Stimulated activated CD8-positive, alpha-beta memory T cell treated with anti-CD3 and anti-CD28 coated beads, Interleukin-12 subunit alpha, Interleukin-12 subunit beta, amount 100 ng/mL, for 24 hours (primary cell): ENCODE measurements around the gene NSD1.
"Not testable (repeated sequence)": the region's sequence is repeated elsewhere in the genome, so short reads cannot be mapped to it uniquely, and the experiment has no call there.

Experiments
- DNase-seq: peaks from one replicate; pipeline ENCODE4 v3.0.0-alpha.2; 2020; ENCODE audit errors: extremely low read depth

Gene NSD1

GRCh38 chr5:177290816-177291596 is 157.4 kb downstream of the NSD1 start:
- no peak for DNase-seq

- DNase-seq = no peak
Observed at GRCh38 chr5:177291735-177292134, 158.2 kb downstream of the NSD1 start.

GRCh38 chr5:177293819-177294581 is 160.4 kb downstream of the NSD1 start:
- no peak for DNase-seq

DNA sequence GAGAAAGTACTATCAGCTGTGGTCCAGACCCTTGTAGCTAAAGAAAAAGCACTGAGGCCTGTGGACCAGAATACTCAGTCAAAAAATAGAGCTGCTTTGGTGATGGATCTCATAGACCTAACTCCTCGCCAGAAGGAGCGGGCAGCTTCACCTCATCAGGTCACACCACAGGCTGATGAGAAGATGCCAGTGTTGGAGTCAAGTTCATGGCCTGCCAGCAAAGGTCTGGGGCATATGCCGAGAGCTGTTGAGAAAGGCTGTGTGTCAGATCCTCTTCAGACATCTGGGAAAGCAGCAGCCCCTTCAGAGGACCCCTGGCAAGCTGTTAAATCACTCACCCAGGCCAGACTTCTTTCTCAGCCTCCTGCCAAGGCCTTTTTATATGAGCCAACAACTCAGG is 161.1 kb downstream of the NSD1 start:
- DNase-seq = no peak

GRCh38 chr5:177295924-177296323 is 162.4 kb downstream of the NSD1 start:
- no peak for DNase-seq

GRCh38 chr5:177296581-177296980 is 163.0 kb downstream of the NSD1 start:
- no peak for DNase-seq

GRCh38 chr5:177297922-177298321 is 164.3 kb downstream of the NSD1 start:
- no peak for DNase-seq

DNA sequence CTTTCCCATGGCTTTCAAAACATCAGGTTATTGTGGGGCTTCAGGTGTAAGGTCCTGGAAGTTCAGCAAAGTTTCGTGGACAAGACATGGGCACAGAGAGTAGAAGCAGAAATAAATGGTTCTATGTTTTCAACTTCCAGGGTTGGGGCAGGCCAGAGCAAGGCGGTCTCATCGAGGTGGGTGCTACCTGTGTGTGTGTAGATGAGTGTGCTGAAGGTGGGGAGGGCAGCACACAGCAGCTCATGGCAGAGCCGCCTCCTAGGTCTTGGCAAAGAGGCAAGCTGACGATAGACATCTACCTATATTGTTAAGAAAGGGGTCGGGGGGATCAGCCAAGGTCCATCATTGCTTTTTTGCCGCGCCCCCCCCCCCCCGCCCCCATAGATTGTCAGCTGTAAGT is 166.1 kb downstream of the NSD1 start:
- DNase-seq = no peak

DNA sequence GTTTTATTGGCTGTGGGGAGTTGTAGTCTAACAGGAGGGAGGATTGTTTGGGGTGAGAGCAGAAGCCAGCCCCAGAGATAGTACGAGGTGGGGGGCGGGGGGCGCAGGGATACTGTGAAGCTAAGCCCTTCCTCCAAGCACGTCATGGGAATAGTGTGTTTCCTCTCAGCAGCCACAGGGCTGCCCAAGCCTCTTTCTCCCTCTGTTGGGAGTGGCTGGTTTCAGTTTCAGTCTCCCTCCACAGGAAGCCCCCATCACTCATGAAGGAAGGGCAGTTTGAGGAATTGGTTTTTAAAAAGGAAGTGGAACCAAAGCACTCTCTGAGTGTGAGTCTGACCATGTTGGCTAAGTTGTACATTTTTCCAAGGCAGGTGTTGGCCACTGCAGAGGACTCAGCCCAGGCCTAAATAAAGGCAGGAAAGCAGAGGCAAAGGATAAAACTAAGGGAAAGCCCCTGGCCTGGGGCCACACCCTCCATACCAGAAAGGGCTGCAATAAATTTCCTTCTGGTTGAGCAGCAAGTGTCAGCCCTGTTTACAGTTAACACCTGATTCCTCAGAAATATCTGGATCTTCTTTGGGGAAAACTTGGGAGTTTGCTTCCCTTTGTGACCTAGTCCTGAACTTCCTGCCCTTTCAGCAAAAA is 166.8 kb downstream of the NSD1 start:
- no peak for DNase-seq

DNA sequence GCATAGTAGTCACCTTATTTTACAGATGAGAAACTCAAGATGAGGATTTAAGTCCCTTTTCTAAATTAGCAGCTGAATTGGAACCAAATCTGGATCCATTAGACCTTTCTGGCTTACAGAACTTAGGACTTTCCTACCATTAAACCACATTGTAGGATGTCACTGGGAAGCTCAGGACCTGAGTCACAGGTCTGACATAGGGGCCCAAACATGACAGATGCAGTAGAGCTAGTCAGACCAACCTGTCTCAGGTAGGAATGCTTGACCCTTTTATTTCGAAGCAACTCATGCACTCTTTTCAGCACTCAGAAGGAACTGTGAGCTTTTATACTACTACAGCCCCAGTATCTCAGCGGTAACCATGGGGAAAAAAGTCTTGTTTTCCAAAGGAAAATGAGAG is 167.4 kb downstream of the NSD1 start:
- no peak for DNase-seq

DNA sequence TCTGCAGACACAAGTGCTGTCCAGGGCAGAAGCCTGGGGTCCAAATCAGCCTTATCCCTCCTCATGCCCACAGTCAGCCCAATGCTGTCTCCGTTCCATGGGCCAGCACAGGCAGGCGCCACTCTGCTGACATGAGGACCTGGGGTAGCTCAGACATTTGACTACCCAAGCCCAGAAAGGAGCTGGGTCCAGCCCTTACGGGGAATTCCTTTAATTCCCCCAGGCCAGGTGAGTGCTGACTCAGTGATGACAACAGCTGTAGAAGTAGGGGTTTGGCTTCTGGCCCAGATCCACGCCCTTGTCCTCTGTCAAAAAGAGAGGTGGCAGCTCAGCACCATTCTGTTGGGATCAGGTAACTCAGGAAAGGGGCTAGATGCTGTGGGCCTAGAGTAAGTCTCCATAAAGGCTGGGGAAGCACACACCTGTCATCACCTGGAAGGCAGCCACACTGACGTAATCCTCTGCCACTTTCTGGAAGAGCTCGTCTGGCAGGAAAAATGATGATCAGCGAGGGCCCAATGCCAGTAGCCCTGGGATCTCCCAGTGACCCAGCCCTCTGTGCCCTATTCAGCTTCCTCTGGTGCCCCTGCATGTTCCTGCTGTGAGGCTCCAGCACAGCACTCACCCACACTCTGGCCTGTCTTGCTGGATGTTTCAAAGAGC is 168.1 kb downstream of the NSD1 start:
- DNase-seq = no peak

DNA sequence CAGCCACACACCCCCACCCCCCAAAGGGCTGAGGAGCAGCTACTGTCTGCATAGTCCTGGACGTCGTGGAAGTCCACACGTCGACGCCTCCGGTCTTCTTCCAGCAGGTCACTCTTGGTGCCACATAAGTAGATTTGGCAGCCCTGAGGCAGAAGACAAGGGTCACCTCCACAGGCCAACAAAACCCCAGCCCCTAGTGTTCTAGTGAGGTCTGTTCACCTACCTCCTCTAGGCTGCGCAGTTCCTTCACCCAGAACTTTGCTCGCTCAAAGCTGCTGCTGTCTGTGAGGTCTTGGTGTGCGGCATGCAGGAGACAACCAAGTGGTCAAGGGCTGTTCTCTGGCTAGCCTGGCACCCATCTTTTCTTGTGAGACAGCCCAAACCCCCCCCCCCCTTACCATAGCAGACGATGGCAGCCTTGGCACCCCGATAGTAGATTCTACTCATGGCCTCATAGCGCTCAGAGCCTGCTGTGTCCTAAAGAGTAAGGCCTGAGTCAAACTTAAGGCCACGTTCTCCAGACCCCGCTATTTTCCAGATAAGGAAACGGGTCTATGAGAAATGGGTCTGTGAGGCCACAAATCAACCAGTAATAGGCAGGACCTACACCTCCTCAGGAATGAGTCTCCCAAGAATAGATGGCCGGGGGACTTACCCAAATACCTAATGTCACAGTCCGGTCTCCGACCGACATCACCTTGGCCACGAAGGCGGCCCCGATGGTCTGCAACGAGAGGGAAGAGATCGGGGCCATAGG is 169.0 kb downstream of the NSD1 start:
- no peak for DNase-seq

GRCh38 chr5:177303121-177303924 is 169.8 kb downstream of the NSD1 start, which contains the start of the genes PRELID1 and RAB24:
TSS of gene PRELID1 (plus strand) at chr5:177303799. CDS start at chr5:177303986, 187 bp downstream.
TSS of gene RAB24 (minus strand) at chr5:177303719. CDS start at chr5:177303288, 431 bp downstream.
- DNase-seq = peak; percentile 81

DNA sequence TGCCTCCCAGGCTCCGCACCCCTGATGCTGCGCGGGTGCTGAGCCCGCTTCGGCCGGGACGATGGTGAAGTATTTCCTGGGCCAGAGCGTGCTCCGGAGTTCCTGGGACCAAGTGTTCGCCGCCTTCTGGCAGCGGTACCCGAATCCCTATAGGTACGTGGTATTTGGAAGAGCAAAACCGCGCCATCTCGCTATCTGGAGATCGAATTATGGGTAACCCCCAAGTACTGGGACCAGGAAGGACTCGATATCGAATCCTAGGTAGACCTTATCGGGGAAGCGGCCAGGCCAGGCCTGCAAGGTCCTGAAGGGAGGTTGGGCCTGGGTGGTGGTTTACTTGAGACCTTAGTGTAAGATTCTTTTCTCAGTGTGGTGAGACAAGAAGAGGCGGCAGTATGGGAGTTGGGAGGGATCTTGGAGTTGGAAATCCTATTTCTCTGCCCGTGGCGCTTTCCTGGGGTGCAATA is 170.4 kb downstream of the NSD1 start:
- no peak for DNase-seq

- no peak for DNase-seq
Observed at GRCh38 chr5:177304392-177305119, 171.0 kb downstream of the NSD1 start.

DNA sequence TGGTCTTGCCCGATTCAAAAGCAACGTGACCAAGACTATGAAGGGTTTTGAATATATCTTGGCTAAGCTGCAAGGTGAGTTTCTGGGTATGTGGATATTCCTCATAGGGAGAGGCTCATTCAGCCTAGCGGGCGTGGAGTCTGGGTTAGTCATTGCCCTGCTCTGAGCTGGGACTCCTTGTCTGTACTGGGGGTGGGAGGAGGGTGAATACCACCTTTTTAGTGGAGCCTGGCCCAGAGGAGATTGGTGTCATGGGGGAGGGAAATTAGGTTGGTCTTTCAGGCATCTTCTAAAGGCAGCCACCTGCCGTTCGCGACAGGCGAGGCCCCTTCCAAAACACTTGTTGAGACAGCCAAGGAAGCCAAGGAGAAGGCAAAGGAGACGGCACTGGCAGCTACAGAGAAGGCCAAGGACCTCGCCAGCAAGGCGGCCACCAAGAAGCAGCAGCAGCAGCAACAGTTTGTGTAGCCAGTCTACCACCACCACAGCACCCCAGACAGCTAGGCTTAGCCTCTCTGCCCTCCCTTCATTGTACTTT is 172.6 kb downstream of the NSD1 start:
- not testable (repeated sequence) for DNase-seq

DNA sequence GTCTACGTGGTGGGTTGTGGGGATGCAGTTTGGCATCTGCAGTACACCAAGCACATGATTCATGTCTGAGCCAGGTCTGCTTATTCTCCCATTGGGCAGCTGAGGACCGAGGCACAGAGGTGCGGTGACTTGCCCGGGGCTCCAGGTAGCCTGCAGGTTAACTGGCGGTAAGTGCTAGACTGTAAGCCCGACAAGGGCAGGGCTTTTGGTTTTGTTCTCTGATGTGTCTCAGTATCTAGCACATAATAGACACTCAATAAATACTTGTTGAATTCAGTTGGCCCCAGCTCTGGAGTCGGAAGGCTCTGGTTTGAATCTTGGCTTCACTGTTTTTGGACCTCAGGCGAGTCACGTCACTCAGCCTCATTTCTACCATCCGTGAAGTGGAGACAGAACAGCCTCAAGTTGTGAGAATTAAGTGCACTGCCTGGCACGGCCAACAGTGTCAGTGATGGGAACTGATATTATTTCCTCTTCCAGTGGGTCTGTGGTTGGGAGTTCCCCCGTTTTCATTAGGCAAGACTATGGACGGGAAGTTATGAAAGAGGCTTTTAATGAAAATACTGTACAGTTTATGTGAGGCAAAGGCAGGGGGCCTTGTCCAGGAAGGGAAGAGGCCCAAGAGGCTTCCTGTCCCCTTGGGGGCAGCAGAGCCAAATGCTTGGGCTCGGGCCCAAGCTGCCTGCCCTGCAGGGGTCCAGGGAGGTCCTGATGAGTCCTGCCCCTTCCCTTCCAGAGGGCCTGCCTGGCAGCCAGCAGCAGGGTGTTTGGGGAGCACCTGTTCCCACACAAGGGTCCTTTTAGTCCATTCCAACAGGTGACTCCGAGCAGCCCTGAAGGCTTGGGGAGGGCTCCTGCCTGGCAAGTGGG is 173.3 kb downstream of the NSD1 start:
- DNase-seq = no peak
